Mucosa of rectum (tissue), 2 donors: Measurements from ENCODE around the gene MACROH2A1.

Experiments
- H3K27ac ChIP-seq, 2 donors: one replicate each; pipeline ENCODE4 v1.7.0; 2013; ENCODE audit warnings: inconsistent platforms in 2 of 2, low read depth in 2 of 2, low read length in 2 of 2
- H3K27me3 ChIP-seq, 2 donors: one replicate each; pipeline ENCODE4 v1.7.0; 2013; ENCODE audit warnings: low read length in 2 of 2; ENCODE audit not compliant: control insufficient read depth in 2 of 2, insufficient read depth in 2 of 2
- H3K36me3 ChIP-seq, 2 donors: one replicate each; pipeline ENCODE4 v1.7.0; 2013; ENCODE audit warnings: low read length in 2 of 2; ENCODE audit not compliant: control insufficient read depth in 2 of 2, insufficient read depth in 2 of 2
- H3K4me1 ChIP-seq, 2 donors: one replicate each; pipeline ENCODE4 v1.7.0; 2013; ENCODE audit warnings: low read length in 2 of 2, mild to moderate bottlenecking in 1 of 2; ENCODE audit not compliant: control insufficient read depth in 2 of 2, insufficient read depth in 2 of 2
- H3K4me3 ChIP-seq, 2 donors: one replicate each; pipeline ENCODE4 v1.7.0; 2013; ENCODE audit warnings: low read length in 2 of 2
- H3K9ac ChIP-seq, 2 donors: one replicate each; pipeline ENCODE4 v1.7.0; 2013; ENCODE audit warnings: low read length in 2 of 2, low read depth in 1 of 2, mild to moderate bottlenecking in 1 of 2
- H3K9me3 ChIP-seq, 2 donors: one replicate each; pipeline ENCODE4 v1.7.0; 2013; ENCODE audit warnings: low read length in 2 of 2; ENCODE audit not compliant: control insufficient read depth in 2 of 2
- donor health status: healthy.
- donor health status: Normal muscosa, but diverticular disease.

MACROH2A1 gene

GRCh38 chr5:135335031-135335828, 63.8 kb downstream of the MACROH2A1 start:
- H3K27ac ChIP-seq: no peak overlapping the region
- H3K4me3 ChIP-seq: no peak overlapping the region
- no peaks in the 10 kb centered on the region for H3K27me3 ChIP-seq
- peaks cover 4 to 5% of the 10 kb centered on the region in 2 donors for H3K4me1 ChIP-seq
- no peaks in the 10 kb centered on the region for H3K9me3 ChIP-seq
- H3K9ac ChIP-seq: no peak overlapping the region
- H3K36me3 ChIP-seq: peaks cover 53 to 70% of the 10 kb centered on the region in 2 donors

- Histone ChIP-seq H3K27ac (no peak overlapping the region), H3K9me3 (no peaks in the 10 kb centered on the region), H3K36me3 (peaks cover 42 to 57% of the 10 kb centered on the region in 2 donors), H3K9ac (no peak overlapping the region), H3K4me3 (no peak overlapping the region), H3K4me1 (no peaks in the 10 kb centered on the region), H3K27me3 (no peaks in the 10 kb centered on the region)
Measured at GRCh38 chr5:135333732-135334515, 65.1 kb downstream of the MACROH2A1 start.

- Histone ChIP-seq H3K36me3 (peaks cover 29 to 44% of the 10 kb centered on the region in 2 donors), H3K9me3 (no peaks in the 10 kb centered on the region), H3K9ac (no peak overlapping the region), H3K27me3 (no peaks in the 10 kb centered on the region), H3K4me3 (no peak overlapping the region), H3K27ac (no peak overlapping the region), H3K4me1 (no peaks in the 10 kb centered on the region)
Measured at GRCh38 chr5:135332519-135333150, 66.4 kb downstream of the MACROH2A1 start.

- Histone ChIP-seq H3K36me3 (peaks cover 19 to 34% of the 10 kb centered on the region in 2 donors), H3K27ac (no peak overlapping the region)
Measured at GRCh38 chr5:135331612-135332011, 67.4 kb downstream of the MACROH2A1 start.

GRCh38 chr5:135330798-135331096, 68.3 kb downstream of the MACROH2A1 start:
- Histone ChIP-seq H3K9ac (no peak overlapping the region), H3K27ac (no peak overlapping the region), H3K4me3 (no peak overlapping the region), H3K27me3 (peaks cover 0 to 3% of the 10 kb centered on the region in 2 donors), H3K9me3 (no peaks in the 10 kb centered on the region), H3K36me3 (peaks cover 11 to 25% of the 10 kb centered on the region in 2 donors), H3K4me1 (no peaks in the 10 kb centered on the region)

More at GRCh38 chr5:135331612-135332011, 67.4 kb downstream of the MACROH2A1 start:
- H3K4me3 ChIP-seq: no peak overlapping the region
- H3K9me3 ChIP-seq: no peaks in the 10 kb centered on the region
- H3K27me3 ChIP-seq: no peaks in the 10 kb centered on the region
- H3K4me1 ChIP-seq: no peaks in the 10 kb centered on the region
- H3K9ac ChIP-seq: no peak overlapping the region

GRCh38 chr5:135329913-135330797, 68.9 kb downstream of the MACROH2A1 start:
- H3K27me3 ChIP-seq: peaks cover 0 to 3% of the 10 kb centered on the region in 2 donors
- H3K4me3 ChIP-seq: no peak overlapping the region
- no peak overlapping the region for H3K27ac ChIP-seq
- H3K9ac ChIP-seq: no peak overlapping the region
- H3K9me3 ChIP-seq: no peaks in the 10 kb centered on the region
- peaks cover 10 to 19% of the 10 kb centered on the region in 2 donors for H3K36me3 ChIP-seq
- no peaks in the 10 kb centered on the region for H3K4me1 ChIP-seq

GRCh38 chr5:135329066-135329912, 69.7 kb downstream of the MACROH2A1 start:
- Histone ChIP-seq H3K36me3 (peaks cover 5 to 14% of the 10 kb centered on the region in 2 donors), H3K4me3 (no peak overlapping the region), H3K4me1 (peaks cover 2 to 7% of the 10 kb centered on the region in 2 donors), H3K9ac (no peak overlapping the region), H3K27me3 (peaks cover 0 to 3% of the 10 kb centered on the region in 2 donors), H3K27ac (no peak overlapping the region), H3K9me3 (no peaks in the 10 kb centered on the region)

GRCh38 chr5:135328128-135328687, 70.8 kb downstream of the MACROH2A1 start:
- Histone ChIP-seq H3K36me3 (peaks cover 5 to 11% of the 10 kb centered on the region in 2 donors), H3K27me3 (peaks cover 0 to 5% of the 10 kb centered on the region in 2 donors), H3K9me3 (no peaks in the 10 kb centered on the region), H3K4me1 (peaks cover 8 to 17% of the 10 kb centered on the region in 2 donors), H3K4me3 (no peak overlapping the region), H3K9ac (no peak overlapping the region), H3K27ac (no peak overlapping the region)
